GM15510 (cell line): Measurements from ENCODE around the gene RSPH9.

Experiments
- POLR2A ChIP-seq: IDR thresholded peaks from 3 replicates; pipeline ENCODE4 v1.6.1; 2011; ENCODE audit warnings: borderline replicate concordance; ENCODE audit not compliant: insufficient read length; ENCODE audit errors: extremely low read depth

The RSPH9 gene

GRCh38 chr6:43709654-43710303 is 64.9 kb downstream of the RSPH9 start:
- TF ChIP-seq POLR2A = no peak

GRCh38 chr6:43710576-43710975 is 65.7 kb downstream of the RSPH9 start:
- TF ChIP-seq POLR2A = no peak

GRCh38 chr6:43712579-43712978 is 67.7 kb downstream of the RSPH9 start:
- TF ChIP-seq POLR2A = no peak

GRCh38 chr6:43713643-43714310 is 68.9 kb downstream of the RSPH9 start:
- TF ChIP-seq POLR2A = no peak

- no peak for TF ChIP-seq POLR2A
Observed at GRCh38 chr6:43714311-43715055, 69.6 kb downstream of the RSPH9 start.

GRCh38 chr6:43715056-43715788 is 70.4 kb downstream of the RSPH9 start:
- no peak for TF ChIP-seq POLR2A

GRCh38 chr6:43716099-43716498 is 71.3 kb downstream of the RSPH9 start:
- no peak for TF ChIP-seq POLR2A

GRCh38 chr6:43717389-43717788 is 72.6 kb downstream of the RSPH9 start:
- no peak for TF ChIP-seq POLR2A

- TF ChIP-seq POLR2A = no peak
Observed at GRCh38 chr6:43717822-43718221, 73.0 kb downstream of the RSPH9 start.

- TF ChIP-seq POLR2A = no peak
Observed at GRCh38 chr6:43718387-43719105, 73.7 kb downstream of the RSPH9 start.

- TF ChIP-seq POLR2A = no peak
Observed at GRCh38 chr6:43719511-43719910, 74.7 kb downstream of the RSPH9 start.

- TF ChIP-seq POLR2A = no peak
Observed at GRCh38 chr6:43720999-43721398, 76.2 kb downstream of the RSPH9 start.
